ENCODE measurements around the gene VMO1.

Gene VMO1

DNA sequence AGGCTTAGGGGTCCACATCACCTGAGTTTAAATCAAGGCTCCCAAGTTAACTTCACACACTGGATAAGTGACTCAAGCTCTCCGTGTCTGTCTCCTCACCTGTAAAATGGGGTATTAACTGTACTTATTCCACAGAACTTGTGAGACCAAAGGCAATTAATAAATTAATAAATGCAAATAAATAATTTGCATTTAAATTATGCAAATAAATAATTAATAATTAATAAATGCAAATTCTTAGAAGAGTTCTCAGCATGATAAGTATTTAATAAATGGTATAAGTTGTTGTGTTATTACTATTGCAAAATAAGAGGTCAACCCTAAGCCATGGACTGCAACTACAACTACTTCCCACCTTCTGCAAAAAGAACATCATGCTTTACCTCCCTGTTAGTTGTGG is 32.8 kb downstream of the VMO1 start:
- Histone ChIP-seq H3K27me3 (ENCODE audit: control insufficient read depth, insufficient read depth, low read length) (no peaks in the 10 kb centered on the region), H3K27ac (no peak overlapping the region), H2AFZ (no peak overlapping the region), H3K4me3 (ENCODE audit: low read depth, low read length) (no peak overlapping the region), H3K36me3 (ENCODE audit: control insufficient read depth, insufficient read depth, low read length) (no peaks in the 10 kb centered on the region), H3K4me2 (ENCODE audit: low read length) (no peak overlapping the region), H3K79me2 (no peaks in the 10 kb centered on the region), H3K9ac (no peak overlapping the region), H3K4me1 (no peaks in the 10 kb centered on the region), H3K9me3 (ENCODE audit: control insufficient read depth, low read length) (no peaks in the 10 kb centered on the region)
- TF ChIP-seq, protein P1, sequence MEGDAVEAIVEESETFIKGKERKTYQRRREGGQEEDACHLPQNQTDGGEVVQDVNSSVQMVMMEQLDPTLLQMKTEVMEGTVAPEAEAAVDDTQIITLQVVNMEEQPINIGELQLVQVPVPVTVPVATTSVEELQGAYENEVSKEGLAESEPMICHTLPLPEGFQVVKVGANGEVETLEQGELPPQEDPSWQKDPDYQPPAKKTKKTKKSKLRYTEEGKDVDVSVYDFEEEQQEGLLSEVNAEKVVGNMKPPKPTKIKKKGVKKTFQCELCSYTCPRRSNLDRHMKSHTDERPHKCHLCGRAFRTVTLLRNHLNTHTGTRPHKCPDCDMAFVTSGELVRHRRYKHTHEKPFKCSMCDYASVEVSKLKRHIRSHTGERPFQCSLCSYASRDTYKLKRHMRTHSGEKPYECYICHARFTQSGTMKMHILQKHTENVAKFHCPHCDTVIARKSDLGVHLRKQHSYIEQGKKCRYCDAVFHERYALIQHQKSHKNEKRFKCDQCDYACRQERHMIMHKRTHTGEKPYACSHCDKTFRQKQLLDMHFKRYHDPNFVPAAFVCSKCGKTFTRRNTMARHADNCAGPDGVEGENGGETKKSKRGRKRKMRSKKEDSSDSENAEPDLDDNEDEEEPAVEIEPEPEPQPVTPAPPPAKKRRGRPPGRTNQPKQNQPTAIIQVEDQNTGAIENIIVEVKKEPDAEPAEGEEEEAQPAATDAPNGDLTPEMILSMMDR (IDR thresholded peaks at IDR 0.05), result no peak

GRCh38 chr17:4751932-4752331 is 34.2 kb downstream of the VMO1 start:
- TF ChIP-seq, protein P1 (IDR thresholded peaks at IDR 0.05), result no peak

GRCh38 chr17:4750606-4751005 is 35.6 kb downstream of the VMO1 start:
- H3K4me3 ChIP-seq (ENCODE audit: low read depth, low read length), result no peak overlapping the region
- H3K4me1 ChIP-seq, result no peaks in the 10 kb centered on the region
- H3K27ac ChIP-seq, result no peak overlapping the region
- TF ChIP-seq, protein P1 (IDR thresholded peaks at IDR 0.05), result no peak
- H3K79me2 ChIP-seq, result no peaks in the 10 kb centered on the region
- H3K9me3 ChIP-seq (ENCODE audit: control insufficient read depth, low read length), result no peaks in the 10 kb centered on the region
- H3K4me2 ChIP-seq (ENCODE audit: low read length), result no peak overlapping the region
- no peaks in the 10 kb centered on the region for H3K36me3 ChIP-seq (ENCODE audit: control insufficient read depth, insufficient read depth, low read length)
- no peaks in the 10 kb centered on the region for H3K27me3 ChIP-seq (ENCODE audit: control insufficient read depth, insufficient read depth, low read length)
- H2AFZ ChIP-seq, result no peak overlapping the region
- no peak overlapping the region for H3K9ac ChIP-seq

More at GRCh38 chr17:4751932-4752331, 34.2 kb downstream of the VMO1 start:
- Histone ChIP-seq H3K4me2 (ENCODE audit: low read length) (no peak overlapping the region), H3K4me1 (no peaks in the 10 kb centered on the region), H3K79me2 (no peaks in the 10 kb centered on the region), H3K4me3 (ENCODE audit: low read depth, low read length) (no peak overlapping the region), H3K9me3 (ENCODE audit: control insufficient read depth, low read length) (no peaks in the 10 kb centered on the region), H3K36me3 (ENCODE audit: control insufficient read depth, insufficient read depth, low read length) (no peaks in the 10 kb centered on the region), H3K27me3 (ENCODE audit: control insufficient read depth, insufficient read depth, low read length) (no peaks in the 10 kb centered on the region), H3K27ac (no peak overlapping the region), H2AFZ (no peak overlapping the region), H3K9ac (no peak overlapping the region)

- H3K4me2 ChIP-seq (ENCODE audit: low read length), result no peak overlapping the region
- TF ChIP-seq, protein P1 (IDR thresholded peaks at IDR 0.05), result no peak
Measured at GRCh38 chr17:4748686-4749085, 37.5 kb downstream of the VMO1 start.

GRCh38 chr17:4747847-4748246 is 38.3 kb downstream of the VMO1 start:
- Histone ChIP-seq H3K79me2 (no peaks in the 10 kb centered on the region), H3K27ac (peak overlapping the region; percentile 25), H3K9ac (no peak overlapping the region), H3K27me3 (ENCODE audit: control insufficient read depth, insufficient read depth, low read length) (no peaks in the 10 kb centered on the region), H3K4me3 (ENCODE audit: low read depth, low read length) (no peak overlapping the region), H2AFZ (peak overlapping the region; percentile 47), H3K9me3 (ENCODE audit: control insufficient read depth, low read length) (no peaks in the 10 kb centered on the region), H3K4me2 (ENCODE audit: low read length) (peak overlapping the region; percentile 3), H3K4me1 (no peaks in the 10 kb centered on the region), H3K36me3 (ENCODE audit: control insufficient read depth, insufficient read depth, low read length) (no peaks in the 10 kb centered on the region)
- TF ChIP-seq, protein P1 (IDR thresholded peaks at IDR 0.05), result no peak

More at GRCh38 chr17:4748686-4749085, 37.5 kb downstream of the VMO1 start:
- Histone ChIP-seq H3K4me3 (ENCODE audit: low read depth, low read length) (no peak overlapping the region), H3K9ac (no peak overlapping the region), H3K27me3 (ENCODE audit: control insufficient read depth, insufficient read depth, low read length) (no peaks in the 10 kb centered on the region), H2AFZ (no peak overlapping the region), H3K27ac (peak overlapping the region; percentile 16), H3K79me2 (no peaks in the 10 kb centered on the region), H3K4me1 (no peaks in the 10 kb centered on the region), H3K9me3 (ENCODE audit: control insufficient read depth, low read length) (no peaks in the 10 kb centered on the region), H3K36me3 (ENCODE audit: control insufficient read depth, insufficient read depth, low read length) (no peaks in the 10 kb centered on the region)
